ENCODE data around the gene DNM3.

Gene DNM3

GRCh38 chr1:171881442-171881841 lies 40.1 kb downstream of the DNM3 start:
- no peak for TF ChIP-seq CTCF (IDR thresholded peaks at IDR 0.05; ENCODE audit: low read depth, low read length, missing control alignments)
- no peak overlapping the region for H3K4me3 ChIP-seq (ENCODE audit: low read depth, low read length)
- in situ Hi-C loops (cut with HindIII; ENCODE audit: low pct_ligation_motif_present, low sequenced_read_pairs), result no loop called here
- H3K27ac ChIP-seq, result no peak overlapping the region
- no peaks in the 10 kb centered on the region for H3K36me3 ChIP-seq (replicated peaks)
- no peak for DNase-seq
- H3K27me3 ChIP-seq (replicated peaks), result no peaks in the 10 kb centered on the region

DNA sequence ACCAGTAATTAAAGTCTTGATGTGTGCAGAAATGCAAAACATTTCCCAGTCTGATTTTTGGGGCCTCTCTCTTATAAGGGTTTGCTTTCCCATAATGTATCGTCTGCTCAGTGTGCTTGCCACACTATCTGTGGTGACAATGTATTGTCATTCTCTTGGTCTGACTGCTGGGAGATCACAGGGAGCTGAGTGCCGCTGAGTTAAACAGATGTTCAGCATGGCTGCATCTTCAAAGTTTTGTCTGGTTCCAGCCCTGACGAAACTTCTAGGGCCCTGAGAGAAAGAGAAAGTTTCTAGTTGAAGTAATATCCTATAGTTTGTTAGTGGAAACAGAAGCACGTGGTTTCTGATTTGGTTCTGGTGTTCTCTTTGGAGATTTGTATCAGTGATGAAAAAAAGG lies 42.6 kb downstream of the DNM3 start:
- DNase-seq, result no peak
- H3K27ac ChIP-seq, result no peak overlapping the region
- no peak overlapping the region for H3K4me3 ChIP-seq (ENCODE audit: low read depth, low read length)
- in situ Hi-C loops (cut with HindIII; ENCODE audit: low pct_ligation_motif_present, low sequenced_read_pairs), result no loop called here
- no peaks in the 10 kb centered on the region for H3K36me3 ChIP-seq (replicated peaks)
- H3K27me3 ChIP-seq (replicated peaks), result no peaks in the 10 kb centered on the region
- no peak for TF ChIP-seq CTCF (IDR thresholded peaks at IDR 0.05; ENCODE audit: low read depth, low read length, missing control alignments)

DNA sequence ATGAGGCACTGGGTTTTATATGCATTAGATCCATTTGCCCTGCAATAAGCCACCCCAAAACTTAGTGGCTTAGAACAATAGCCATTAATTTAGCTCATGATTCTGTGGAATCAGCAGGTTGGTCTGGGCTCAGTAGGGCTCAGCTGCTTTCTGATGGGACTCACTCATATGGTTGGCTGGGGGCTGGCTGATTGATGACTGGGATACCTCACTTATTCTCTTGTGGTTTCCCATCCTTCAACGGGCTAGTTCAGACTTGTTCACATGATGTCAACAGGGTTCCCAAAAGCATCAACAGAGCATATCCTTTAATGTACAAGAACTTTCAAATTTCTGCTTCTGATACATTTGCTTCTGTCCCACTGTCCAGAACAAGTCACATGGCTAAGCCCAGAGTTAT lies 43.2 kb downstream of the DNM3 start:
- Histone ChIP-seq H3K4me3 (ENCODE audit: low read depth, low read length) (no peak overlapping the region), H3K27me3 (replicated peaks) (no peaks in the 10 kb centered on the region), H3K36me3 (replicated peaks) (no peaks in the 10 kb centered on the region), H3K27ac (no peak overlapping the region)
- no peak for DNase-seq
- TF ChIP-seq CTCF (IDR thresholded peaks at IDR 0.05; ENCODE audit: low read depth, low read length, missing control alignments), result no peak
- in situ Hi-C loops (cut with HindIII; ENCODE audit: low pct_ligation_motif_present, low sequenced_read_pairs), result no loop called here

DNA sequence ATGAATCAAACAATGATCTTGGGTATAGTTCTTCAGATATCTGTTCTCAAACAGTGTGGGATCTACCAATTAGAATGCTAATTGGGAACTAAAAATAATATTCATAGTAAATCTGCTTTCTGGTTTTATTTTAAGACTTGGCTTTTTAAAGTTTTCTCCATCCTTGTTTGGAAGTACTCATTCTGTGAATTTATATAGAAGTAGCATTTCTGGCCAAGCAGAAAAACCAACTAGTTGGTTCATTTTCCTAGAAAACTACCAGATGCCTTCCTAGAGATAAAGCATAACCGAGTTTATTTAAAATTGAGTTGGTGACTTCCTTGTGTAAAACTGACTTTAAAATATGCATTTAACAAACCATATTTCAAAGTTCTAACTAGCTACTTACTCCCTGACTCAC lies 48.8 kb downstream of the DNM3 start:
- no peak for DNase-seq
- H3K4me3 ChIP-seq (ENCODE audit: low read depth, low read length), result no peak overlapping the region
- H3K27ac ChIP-seq, result no peak overlapping the region
- in situ Hi-C loops (cut with HindIII; ENCODE audit: low pct_ligation_motif_present, low sequenced_read_pairs), result no loop called here
- H3K27me3 ChIP-seq (replicated peaks), result no peaks in the 10 kb centered on the region
- H3K36me3 ChIP-seq (replicated peaks), result no peaks in the 10 kb centered on the region
- no peak for TF ChIP-seq CTCF (IDR thresholded peaks at IDR 0.05; ENCODE audit: low read depth, low read length, missing control alignments)

GRCh38 chr1:171896936-171897703 lies 55.8 kb downstream of the DNM3 start:
- in situ Hi-C loops (cut with HindIII; ENCODE audit: low pct_ligation_motif_present, low sequenced_read_pairs), result no loop called here
- TF ChIP-seq CTCF (IDR thresholded peaks at IDR 0.05; ENCODE audit: low read depth, low read length, missing control alignments), result no peak
- H3K4me3 ChIP-seq (ENCODE audit: low read depth, low read length), result no peak overlapping the region
- DNase-seq, result no peak
- H3K36me3 ChIP-seq (replicated peaks), result no peaks in the 10 kb centered on the region
- H3K27me3 ChIP-seq (replicated peaks), result no peaks in the 10 kb centered on the region
- H3K27ac ChIP-seq, result no peak overlapping the region

GRCh38 chr1:171898941-171899340 lies 57.6 kb downstream of the DNM3 start:
- no peak for DNase-seq
- in situ Hi-C loops (cut with HindIII; ENCODE audit: low pct_ligation_motif_present, low sequenced_read_pairs), result no loop called here
- no peak overlapping the region for H3K4me3 ChIP-seq (ENCODE audit: low read depth, low read length)
- H3K36me3 ChIP-seq (replicated peaks), result no peaks in the 10 kb centered on the region
- no peak for TF ChIP-seq CTCF (IDR thresholded peaks at IDR 0.05; ENCODE audit: low read depth, low read length, missing control alignments)
- no peaks in the 10 kb centered on the region for H3K27me3 ChIP-seq (replicated peaks)
- H3K27ac ChIP-seq, result no peak overlapping the region

Data from brain microvascular endothelial cell (primary cell).